ENCODE measurements around the gene AFF3.

- no peak for TF ChIP-seq POLR2A (IDR thresholded peaks at IDR 0.05)
- TF ChIP-seq CTCF (IDR thresholded peaks at IDR 0.05): no peak
Observed at GRCh38 chr2:99858951-99859596, 283.3 kb downstream of the AFF3 start.

All from lower leg skin (tissue), 3 donors.